GM13977 (cell line): Measurements from ENCODE around the gene SOWAHA.
A peak's percentile ranks its signal among the peaks of the same experiment; 100 is the strongest.

ENCODE experiments used
- DNase-seq: peaks from one replicate; pipeline ENCODE4 v3.0.0; 2012; ENCODE audit warnings: low spot score
- in situ Hi-C: fragments of 300-500 bp; cut with MboI; formaldehyde crosslinking; loops from one replicate; pipeline ENCODE4 v1.12.0; 2022; ENCODE audit warnings: low sequenced_read_pairs, low pct_unique_long_range_greater_than_20kb, mixed read lengths, inconsistent platforms; ENCODE audit not compliant: unreplicated experiment
- TF ChIP-seq, protein P1 (sequence below): IDR thresholded peaks from 2 replicates; pipeline ENCODE4 v1.5.1; 2012; ENCODE audit warnings: mild to moderate bottlenecking, control low read depth; ENCODE audit not compliant: insufficient read depth; ENCODE audit errors: extremely low read depth, missing control alignments

SOWAHA gene

DNA sequence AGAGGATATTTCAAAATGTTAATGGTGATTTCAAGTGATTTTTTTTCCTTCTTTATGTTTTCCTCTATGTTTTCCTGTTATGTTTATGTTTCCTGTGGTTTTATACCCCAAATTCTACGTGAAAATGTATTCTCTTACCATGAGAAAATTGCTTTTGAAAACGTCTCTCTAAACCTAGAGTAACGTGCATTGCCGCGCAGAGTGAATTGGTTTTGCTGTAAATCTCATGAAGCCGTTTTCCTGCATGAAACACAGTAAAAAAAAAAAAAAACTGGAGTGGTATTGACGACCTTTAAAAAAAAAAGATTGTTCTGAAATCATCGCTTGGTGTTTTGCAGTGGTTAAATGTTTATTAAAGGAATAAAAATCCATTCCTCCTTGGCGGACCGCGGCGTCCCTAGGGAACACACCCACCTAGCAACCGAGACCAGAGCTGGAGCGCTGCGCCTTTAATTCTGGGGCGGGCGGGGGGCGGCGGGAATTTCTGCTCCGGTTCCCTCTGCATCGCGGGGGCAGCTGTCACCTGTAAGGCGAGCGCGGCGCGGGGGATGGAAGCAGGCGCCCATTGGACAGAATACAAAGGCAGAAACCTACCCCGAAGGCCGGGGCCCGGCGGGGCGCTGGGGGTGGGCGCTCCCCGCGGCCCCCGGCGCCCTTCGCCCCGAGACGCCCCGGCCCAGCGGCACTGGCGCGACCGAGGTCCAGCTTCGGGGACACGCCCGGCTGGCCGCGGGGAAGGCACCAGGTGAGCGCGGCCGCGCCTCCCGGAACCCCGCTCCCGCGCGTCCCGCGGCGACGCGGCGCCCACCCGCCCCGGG, at the start of gene SOWAHA:
SOWAHA (plus strand) TSS at position 522 of the 818 bp plus-strand sequence. CDS start 320 bp downstream, outside the sequence.
- in situ Hi-C loops: no loop called here
- DNase-seq: peak; percentile 50
- TF ChIP-seq, protein P1, sequence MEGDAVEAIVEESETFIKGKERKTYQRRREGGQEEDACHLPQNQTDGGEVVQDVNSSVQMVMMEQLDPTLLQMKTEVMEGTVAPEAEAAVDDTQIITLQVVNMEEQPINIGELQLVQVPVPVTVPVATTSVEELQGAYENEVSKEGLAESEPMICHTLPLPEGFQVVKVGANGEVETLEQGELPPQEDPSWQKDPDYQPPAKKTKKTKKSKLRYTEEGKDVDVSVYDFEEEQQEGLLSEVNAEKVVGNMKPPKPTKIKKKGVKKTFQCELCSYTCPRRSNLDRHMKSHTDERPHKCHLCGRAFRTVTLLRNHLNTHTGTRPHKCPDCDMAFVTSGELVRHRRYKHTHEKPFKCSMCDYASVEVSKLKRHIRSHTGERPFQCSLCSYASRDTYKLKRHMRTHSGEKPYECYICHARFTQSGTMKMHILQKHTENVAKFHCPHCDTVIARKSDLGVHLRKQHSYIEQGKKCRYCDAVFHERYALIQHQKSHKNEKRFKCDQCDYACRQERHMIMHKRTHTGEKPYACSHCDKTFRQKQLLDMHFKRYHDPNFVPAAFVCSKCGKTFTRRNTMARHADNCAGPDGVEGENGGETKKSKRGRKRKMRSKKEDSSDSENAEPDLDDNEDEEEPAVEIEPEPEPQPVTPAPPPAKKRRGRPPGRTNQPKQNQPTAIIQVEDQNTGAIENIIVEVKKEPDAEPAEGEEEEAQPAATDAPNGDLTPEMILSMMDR: no peak

DNA sequence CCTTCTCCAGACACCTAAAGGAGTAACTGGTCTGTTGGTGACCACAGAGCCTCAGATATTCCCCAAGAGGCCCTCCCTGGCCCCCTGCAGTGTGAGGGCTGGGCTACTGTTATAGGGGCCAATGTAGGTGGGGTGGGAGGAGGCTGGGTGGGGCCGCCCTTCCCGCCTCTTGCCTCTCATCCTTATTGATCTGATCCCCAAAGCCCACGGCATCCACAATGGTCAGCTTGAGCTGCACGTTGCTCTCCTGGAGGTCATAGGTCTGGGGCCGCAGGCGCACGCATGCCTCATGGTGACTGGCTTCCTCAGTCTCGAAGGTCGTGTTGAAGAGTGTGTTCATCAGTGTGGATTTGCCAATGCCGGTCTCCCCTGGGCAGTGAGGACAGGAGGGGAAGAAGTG, 49.1 kb upstream of the SOWAHA start:
- no peak for DNase-seq
- TF ChIP-seq, protein P1: no peak
- in situ Hi-C loops: no loop called here

DNA sequence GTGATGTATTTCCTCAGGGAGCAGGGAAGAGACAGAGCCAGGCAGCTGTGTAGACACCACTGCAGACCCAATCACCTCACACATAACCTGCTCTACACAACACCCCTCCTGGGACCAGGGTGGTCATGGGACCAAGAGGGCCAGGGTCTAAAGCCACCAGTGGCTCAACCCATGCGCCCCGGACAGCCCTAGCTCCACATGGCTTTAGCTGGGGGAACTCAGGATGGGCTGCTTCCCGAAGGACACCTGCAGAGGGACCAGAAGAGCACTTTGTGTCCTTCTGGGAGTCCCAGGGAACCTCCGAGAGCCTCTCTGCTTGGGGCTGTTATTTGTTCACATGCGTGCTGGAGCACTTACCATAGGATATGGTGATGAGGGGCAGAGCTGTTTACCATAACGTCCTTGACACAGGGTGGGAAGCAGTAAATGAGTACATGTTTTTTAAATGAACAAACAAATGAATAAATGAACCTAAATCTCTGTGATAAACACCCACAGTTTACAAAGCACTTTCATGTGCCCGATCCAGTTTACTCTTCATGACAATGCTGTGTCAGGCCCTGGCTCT, 48.3 kb upstream of the SOWAHA start:
- TF ChIP-seq, protein P1: no peak
- in situ Hi-C loops: no loop called here

DNA sequence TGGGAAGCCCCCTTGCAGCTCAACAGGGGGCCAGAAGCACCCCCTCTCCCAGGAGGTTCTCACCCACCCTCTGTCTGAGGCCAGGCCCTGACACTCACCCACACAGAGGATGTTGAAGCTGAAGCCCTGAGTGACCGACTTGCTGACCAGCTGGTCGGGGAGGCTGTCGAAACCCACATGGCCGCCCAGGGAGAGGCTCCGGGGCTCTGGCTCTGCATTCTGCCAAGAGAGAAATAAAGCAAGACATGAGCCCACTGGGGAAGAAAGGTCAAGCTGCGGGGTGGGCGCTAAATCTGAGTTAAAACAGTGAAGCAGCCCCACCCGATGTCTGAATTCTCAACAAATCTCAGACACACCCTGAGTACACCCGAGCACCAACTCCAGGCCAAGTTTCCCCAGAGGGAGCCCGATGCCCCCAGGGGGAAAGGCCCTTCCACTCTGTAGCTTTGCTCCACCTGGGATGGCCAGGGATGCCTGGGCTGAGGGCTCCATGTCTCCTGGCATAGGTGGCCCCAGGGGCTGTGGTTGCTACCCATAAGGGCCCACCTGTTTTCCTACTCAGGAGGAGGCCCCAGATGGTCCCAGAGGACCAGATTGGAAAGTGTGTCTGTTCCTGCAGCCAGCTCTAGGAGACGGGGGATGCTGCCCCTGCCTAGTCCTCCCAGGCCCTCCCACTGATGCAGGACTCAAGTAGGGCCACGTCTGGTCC, 47.6 kb upstream of the SOWAHA start:
- TF ChIP-seq, protein P1: no peak
- in situ Hi-C loops: no loop called here
- no peak for DNase-seq

More for the DNA sequence above, 48.3 kb upstream of the SOWAHA start:
- no peak for DNase-seq

DNA sequence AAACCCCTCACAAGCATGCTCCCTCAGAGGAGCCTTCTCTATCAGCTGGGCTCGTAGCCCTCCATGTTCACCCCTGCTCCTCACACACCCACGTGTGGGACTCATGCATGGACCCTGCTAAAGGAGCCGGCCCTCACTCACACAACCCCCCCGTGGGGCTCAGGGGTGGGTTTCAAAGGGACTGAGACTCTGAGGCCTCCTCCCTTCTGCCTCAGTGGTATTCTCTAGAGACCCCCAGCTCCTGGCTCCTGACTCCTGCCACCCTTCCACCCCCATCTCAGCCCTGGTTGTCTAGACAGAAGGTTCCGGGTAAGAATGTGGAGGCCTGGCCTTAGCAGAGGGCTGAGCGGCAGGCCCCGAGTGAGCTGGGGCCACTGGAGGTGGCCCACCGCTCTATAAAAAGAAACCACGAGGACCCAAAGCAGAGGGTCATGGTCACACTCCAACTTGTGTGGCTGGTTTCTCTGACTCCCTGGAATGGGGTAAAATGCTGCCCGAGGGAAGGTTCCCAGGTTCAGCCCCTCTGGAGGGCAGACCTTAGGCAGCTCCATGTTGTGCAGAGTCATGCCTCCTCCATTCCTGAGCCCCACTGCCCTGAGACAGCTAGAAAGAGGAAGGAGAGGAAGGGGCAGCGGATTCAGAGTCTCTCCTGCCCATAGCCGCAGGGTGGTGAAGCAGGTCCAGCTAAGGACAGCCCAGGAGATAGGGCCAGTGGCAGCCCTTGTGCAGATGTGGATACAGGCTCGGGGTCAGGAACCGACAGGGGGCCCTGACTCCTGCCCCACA, 46.9 kb upstream of the SOWAHA start:
- TF ChIP-seq, protein P1: no peak

DNA sequence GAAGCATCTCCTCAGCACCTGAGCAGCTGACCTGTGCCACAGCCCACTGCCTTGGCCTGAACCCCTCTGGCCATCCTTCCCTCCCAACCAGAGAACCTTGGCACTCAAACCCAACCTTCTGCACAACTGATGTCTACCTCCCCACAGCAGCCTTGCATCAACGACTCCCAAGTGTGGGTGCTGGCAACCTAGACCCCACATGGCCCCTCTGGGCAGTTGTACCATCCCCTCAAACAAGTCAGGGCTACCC, 46.4 kb upstream of the SOWAHA start:
- TF ChIP-seq, protein P1: no peak
- in situ Hi-C loops: no loop called here
- no peak for DNase-seq

More for the DNA sequence above, 46.9 kb upstream of the SOWAHA start:
- no peak for DNase-seq
- in situ Hi-C loops: no loop called here
